GM19397 (cell line): ENCODE data around the gene ELL.

Source experiments
- ATAC-seq: cut with Tn5 transposase; IDR thresholded peaks from one replicate; pipeline ENCODE4 v1.9.1; 2021; ENCODE audit warnings: mild to moderate bottlenecking, moderate library complexity; ENCODE audit not compliant: unreplicated experiment

Gene ELL

GRCh38 chr19:18450021-18450930 is 71.6 kb downstream of the ELL start:
- ATAC-seq, result no peak

- ATAC-seq, result no peak
Observed at GRCh38 chr19:18449552-18449951, 72.3 kb downstream of the ELL start.

- no peak for ATAC-seq
Observed at GRCh38 chr19:18446811-18447359, 75.0 kb downstream of the ELL start.

GRCh38 chr19:18446145-18446810 is 75.6 kb downstream of the ELL start:
- ATAC-seq, result no peak

- no peak for ATAC-seq
Observed at GRCh38 chr19:18445262-18445948, 76.5 kb downstream of the ELL start.

GRCh38 chr19:18444513-18444912 is 77.4 kb downstream of the ELL start:
- no peak for ATAC-seq

- ATAC-seq, result no peak
Observed at GRCh38 chr19:18443831-18444230, 78.0 kb downstream of the ELL start.

- ATAC-seq, result no peak
Observed at GRCh38 chr19:18443406-18443805, 78.5 kb downstream of the ELL start.

GRCh38 chr19:18442941-18443340 is 78.9 kb downstream of the ELL start:
- ATAC-seq, result no peak

GRCh38 chr19:18441804-18442788 is 79.8 kb downstream of the ELL start:
- ATAC-seq, result no peak

GRCh38 chr19:18440936-18441803 is 80.7 kb downstream of the ELL start:
- ATAC-seq, result no peak

- no peak for ATAC-seq
Observed at GRCh38 chr19:18440415-18440877, 81.4 kb downstream of the ELL start.

- no peak for ATAC-seq
Observed at GRCh38 chr19:18439910-18440237, 82.0 kb downstream of the ELL start.

GRCh38 chr19:18439025-18439909 is 82.6 kb downstream of the ELL start:
- no peak for ATAC-seq

GRCh38 chr19:18438331-18439024 is 83.4 kb downstream of the ELL start:
- ATAC-seq, result no peak

- peak; percentile 9 for ATAC-seq
Observed at GRCh38 chr19:18437491-18438330, 84.2 kb downstream of the ELL start, which contains the start of gene ISYNA1. TSS of gene ISYNA1 (minus strand) at chr19:18438133. CDS start at chr19:18437979, 154 bp downstream.
